Trophoblast cell (in vitro differentiated cells and primary cell): ENCODE results near the gene CLGN.

Source experiments
- DNase-seq, 2 donors: peaks; one replicate each; pipeline ENCODE4 v3.0.0-alpha.2; 2016
- H2AFZ ChIP-seq: 2 replicates; pipeline ENCODE4 v1.6.1; 2013; ENCODE audit warnings: low read length, moderate library complexity, mild to moderate bottlenecking; ENCODE audit not compliant: insufficient read depth, poor library complexity
- H2AK5ac ChIP-seq: 2 replicates; pipeline ENCODE4 v1.6.1; 2013; ENCODE audit warnings: mild to moderate bottlenecking, low read length
- H2BK120ac ChIP-seq: 2 replicates; pipeline ENCODE4 v1.6.1; 2013; ENCODE audit warnings: low read length, mild to moderate bottlenecking, moderate library complexity; ENCODE audit not compliant: insufficient read depth, poor library complexity
- H2BK12ac ChIP-seq: 2 replicates; pipeline ENCODE4 v1.6.1; 2013; ENCODE audit warnings: mild to moderate bottlenecking, low read length, moderate library complexity
- H2BK5ac ChIP-seq: 2 replicates; pipeline ENCODE4 v1.6.1; 2013; ENCODE audit warnings: low read length, low read depth, moderate library complexity, mild to moderate bottlenecking; ENCODE audit not compliant: poor library complexity
- H3K14ac ChIP-seq: 2 replicates; pipeline ENCODE4 v1.6.1; 2013; ENCODE audit warnings: mild to moderate bottlenecking, low read length
- H3K18ac ChIP-seq: 2 replicates; pipeline ENCODE4 v1.6.1; 2013; ENCODE audit warnings: mild to moderate bottlenecking, low read length
- H3K23ac ChIP-seq: 2 replicates; pipeline ENCODE4 v1.6.1; 2013; ENCODE audit warnings: low read length
- H3K27ac ChIP-seq: 2 replicates; pipeline ENCODE4 v1.5.1; 2013; ENCODE audit warnings: low read depth, mild to moderate bottlenecking, inconsistent platforms, low read length, moderate library complexity
- H3K27me3 ChIP-seq: 2 replicates; pipeline ENCODE4 v1.6.1; 2013; ENCODE audit warnings: inconsistent platforms, mild to moderate bottlenecking, low read length, moderate library complexity; ENCODE audit not compliant: insufficient read depth
- H3K36me3 ChIP-seq, 2 experiments: 1 replicate in 1 of 2; 2 replicates in 1 of 2; pipeline ENCODE4 v1.6.1; 2013; ENCODE audit warnings: low read length in 2 of 2, mild to moderate bottlenecking in 2 of 2, moderate library complexity in 1 of 2; ENCODE audit not compliant: insufficient read depth in 2 of 2, control insufficient read depth in 1 of 2
- H3K4ac ChIP-seq: 2 replicates; pipeline ENCODE4 v1.6.1; 2013; ENCODE audit warnings: low read depth, mild to moderate bottlenecking, low read length, moderate library complexity
- H3K4me1 ChIP-seq, 2 experiments: 1 replicate in 1 of 2; 2 replicates in 1 of 2; pipeline ENCODE4 v1.6.1; 2013; ENCODE audit warnings: low read length in 2 of 2, mild to moderate bottlenecking in 2 of 2, moderate library complexity in 1 of 2; ENCODE audit not compliant: insufficient read depth in 2 of 2, control insufficient read depth in 1 of 2
- H3K4me2 ChIP-seq: 2 replicates; pipeline ENCODE4 v1.6.1; 2013; ENCODE audit warnings: inconsistent platforms, mild to moderate bottlenecking, low read length, moderate library complexity
- H3K4me3 ChIP-seq: 2 replicates; pipeline ENCODE4 v1.5.1; 2013; ENCODE audit warnings: mild to moderate bottlenecking, low read depth, low read length, inconsistent platforms
- H3K79me1 ChIP-seq: one replicate; pipeline ENCODE4 v1.6.1; 2013; ENCODE audit warnings: low read length
- H3K79me2 ChIP-seq: 2 replicates; pipeline ENCODE4 v1.6.1; 2013; ENCODE audit warnings: low read length, mild to moderate bottlenecking; ENCODE audit not compliant: control insufficient read depth, insufficient read depth, poor library complexity
- H3K9ac ChIP-seq: 2 replicates; pipeline ENCODE4 v1.6.1; 2013; ENCODE audit warnings: mild to moderate bottlenecking, low read length
- H3K9me3 ChIP-seq: 2 replicates; pipeline ENCODE4 v1.6.1; 2013; ENCODE audit warnings: low read depth, mild to moderate bottlenecking, control low read depth, inconsistent platforms, low read length; ENCODE audit not compliant: insufficient read depth
- H4K12ac ChIP-seq: 2 replicates; pipeline ENCODE4 v1.6.1; 2013; ENCODE audit warnings: low read depth, mild to moderate bottlenecking, low read length, moderate library complexity
- H4K8ac ChIP-seq: 2 replicates; pipeline ENCODE4 v1.6.1; 2013; ENCODE audit warnings: low read depth, mild to moderate bottlenecking, low read length, moderate library complexity
- H4K91ac ChIP-seq: one replicate; pipeline ENCODE4 v1.6.1; 2013; ENCODE audit warnings: low read depth, mild to moderate bottlenecking, low read length, moderate library complexity
- WGBS: extraction: QIAGEN DNeasy Blood & Tissue Kit; methylation state at CpG from one replicate; pipeline ENCODE4 v1.1.7; 2013; ENCODE audit warnings: missing lambda C conversion rate; ENCODE audit not compliant: insufficient read length, insufficient coverage; ENCODE audit errors: extremely low coverage; 5-methylcytosine and 5-hydroxymethylcytosine counted together

Gene CLGN

DNA sequence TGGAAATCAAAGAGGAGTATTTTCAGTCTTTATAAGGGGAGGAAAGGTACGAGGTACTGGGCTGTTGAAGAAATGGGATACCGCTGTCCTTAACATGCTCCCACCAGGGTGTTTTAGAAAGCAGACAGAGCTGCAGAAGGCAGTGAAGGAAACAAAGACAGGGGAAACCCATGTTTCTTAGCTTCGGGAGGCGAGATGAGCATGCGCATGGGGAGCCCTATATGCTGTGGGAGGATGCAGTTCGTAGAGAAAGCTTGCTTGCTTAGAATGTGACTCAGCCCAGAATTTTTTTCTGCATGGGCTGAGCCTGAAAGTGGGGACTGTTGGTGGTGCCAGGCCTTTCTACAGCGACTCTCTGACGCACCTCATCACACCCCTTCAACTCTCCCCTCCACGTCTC is 82.8 kb downstream of the CLGN start:
- Histone ChIP-seq H3K4me1 (no peaks in the 10 kb centered on the region), H2AFZ (no peak overlapping the region), H3K23ac (no peak overlapping the region), H3K4me2 (no peak overlapping the region), H3K27ac (no peak overlapping the region), H4K12ac (no peak overlapping the region), H3K4me3 (no peak overlapping the region), H3K14ac (no peak overlapping the region), H2BK5ac (no peak overlapping the region), H3K79me2 (no peaks in the 10 kb centered on the region), H3K4ac (no peak overlapping the region), H3K79me1 (no peaks in the 10 kb centered on the region), H4K91ac (no peak overlapping the region), H2BK120ac (no peak overlapping the region), H2AK5ac (no peak overlapping the region), H3K36me3 (no peaks in the 10 kb centered on the region), H4K8ac (no peak overlapping the region), H3K18ac (no peak overlapping the region), H2BK12ac (no peak overlapping the region), H3K27me3 (no peaks in the 10 kb centered on the region), H3K9ac (no peak overlapping the region), H3K9me3 (peaks cover 3% of the 10 kb centered on the region)
- no CpG with 5 or more reads among the region's 9 CpGs for WGBS
- no peak for DNase-seq

DNA sequence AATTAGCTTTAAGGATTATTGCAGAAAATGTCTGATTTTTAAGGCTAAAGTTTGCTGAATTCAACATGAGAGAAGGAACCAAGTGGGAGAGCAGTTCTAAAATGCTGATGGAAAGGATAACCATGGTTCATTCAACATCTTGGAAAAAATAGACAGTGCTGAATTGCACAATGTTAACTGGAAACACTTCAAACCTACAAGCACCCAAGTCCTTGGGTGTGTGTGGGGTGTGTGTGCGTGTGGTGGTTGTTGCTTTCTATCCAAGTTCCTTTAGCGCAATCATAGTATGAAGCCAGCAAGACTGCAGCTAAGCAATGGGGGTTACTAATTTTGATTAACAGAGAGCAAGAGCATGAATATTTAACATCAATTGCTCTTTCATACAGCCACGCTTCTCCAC is 83.3 kb downstream of the CLGN start:
- H3K18ac ChIP-seq, result no peak overlapping the region
- H2BK12ac ChIP-seq, result no peak overlapping the region
- H2AK5ac ChIP-seq, result no peak overlapping the region
- no peak overlapping the region for H2BK120ac ChIP-seq
- H3K79me2 ChIP-seq, result no peaks in the 10 kb centered on the region
- no peak overlapping the region for H3K9ac ChIP-seq
- DNase-seq, result no peak
- H4K12ac ChIP-seq, result no peak overlapping the region
- H2BK5ac ChIP-seq, result no peak overlapping the region
- no peak overlapping the region for H2AFZ ChIP-seq
- H3K4ac ChIP-seq, result no peak overlapping the region
- no peaks in the 10 kb centered on the region for H3K27me3 ChIP-seq
- H3K79me1 ChIP-seq, result no peaks in the 10 kb centered on the region
- H3K27ac ChIP-seq, result no peak overlapping the region
- WGBS, result no CpG with 5 or more reads among the region's 3 CpGs
- H4K91ac ChIP-seq, result no peak overlapping the region
- H3K9me3 ChIP-seq, result peaks cover 3% of the 10 kb centered on the region
- H3K4me3 ChIP-seq, result no peak overlapping the region
- H3K4me2 ChIP-seq, result no peak overlapping the region
- H3K36me3 ChIP-seq, result no peaks in the 10 kb centered on the region
- H3K23ac ChIP-seq, result no peak overlapping the region
- H3K14ac ChIP-seq, result no peak overlapping the region
- H4K8ac ChIP-seq, result no peak overlapping the region
- no peaks in the 10 kb centered on the region for H3K4me1 ChIP-seq

DNA sequence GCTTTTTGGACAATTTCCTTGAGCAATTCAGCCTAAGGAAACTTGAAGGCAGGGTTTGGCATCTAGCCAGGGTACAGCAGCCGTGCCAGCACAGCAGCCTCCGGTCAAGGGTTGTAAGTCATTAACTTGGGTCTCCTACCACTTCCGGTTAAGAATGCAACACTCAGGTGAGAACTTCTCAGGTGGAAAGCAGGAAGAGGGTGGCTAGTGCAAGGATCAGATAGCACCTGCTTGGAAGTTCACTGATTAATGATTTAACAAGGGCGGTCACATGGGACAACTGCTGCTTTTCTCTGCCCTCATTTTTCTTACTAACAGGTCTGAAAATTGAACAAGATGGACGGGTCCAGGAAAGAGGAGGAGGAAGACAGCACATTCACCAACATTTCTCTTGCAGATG is 84.1 kb downstream of the CLGN start:
- Histone ChIP-seq H3K4me2 (no peak overlapping the region), H2AK5ac (no peak overlapping the region), H4K8ac (no peak overlapping the region), H3K18ac (no peak overlapping the region), H3K79me2 (no peaks in the 10 kb centered on the region), H2BK12ac (no peak overlapping the region), H3K23ac (no peak overlapping the region), H3K36me3 (no peaks in the 10 kb centered on the region), H3K4ac (no peak overlapping the region), H3K14ac (no peak overlapping the region), H4K91ac (no peak overlapping the region), H4K12ac (no peak overlapping the region), H3K27me3 (no peaks in the 10 kb centered on the region), H3K9ac (no peak overlapping the region), H3K79me1 (no peaks in the 10 kb centered on the region), H3K27ac (no peak overlapping the region), H2AFZ (no peak overlapping the region), H3K4me3 (no peak overlapping the region), H3K9me3 (peaks cover 3% of the 10 kb centered on the region), H2BK5ac (no peak overlapping the region), H2BK120ac (no peak overlapping the region), H3K4me1 (no peaks in the 10 kb centered on the region)
- no CpG with 5 or more reads among the region's 5 CpGs for WGBS
- no peak for DNase-seq

DNA sequence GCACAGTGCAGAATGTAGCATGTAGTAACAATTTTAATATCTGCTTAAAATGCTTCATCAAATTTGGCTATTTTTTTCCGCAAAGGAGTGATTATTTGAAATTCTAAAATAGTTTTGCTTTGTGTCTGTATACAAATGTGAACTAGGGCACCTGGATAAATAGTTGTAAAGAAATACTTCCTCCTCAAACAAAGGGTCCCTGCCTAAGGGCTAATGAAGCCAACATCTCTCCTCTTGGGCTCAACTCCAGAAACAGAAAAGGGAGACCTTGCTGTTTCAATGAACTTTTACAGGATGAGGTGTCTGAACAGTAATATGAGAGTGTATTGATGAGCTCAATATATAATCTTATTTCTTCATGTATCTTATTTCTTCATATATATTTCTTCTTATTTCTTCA is 84.8 kb downstream of the CLGN start:
- H3K4me1 ChIP-seq, result no peaks in the 10 kb centered on the region
- H3K9me3 ChIP-seq, result peaks cover 3% of the 10 kb centered on the region
- no peak overlapping the region for H2AK5ac ChIP-seq
- H3K79me2 ChIP-seq, result no peaks in the 10 kb centered on the region
- H3K9ac ChIP-seq, result no peak overlapping the region
- no peak overlapping the region for H2AFZ ChIP-seq
- H3K27ac ChIP-seq, result no peak overlapping the region
- no peak overlapping the region for H4K91ac ChIP-seq
- H3K4ac ChIP-seq, result no peak overlapping the region
- no peak overlapping the region for H2BK5ac ChIP-seq
- H4K12ac ChIP-seq, result no peak overlapping the region
- no peak overlapping the region for H3K14ac ChIP-seq
- H3K36me3 ChIP-seq, result no peaks in the 10 kb centered on the region
- no peaks in the 10 kb centered on the region for H3K27me3 ChIP-seq
- WGBS, result no CpG with 5 or more reads among the region's 1 CpG
- no peaks in the 10 kb centered on the region for H3K79me1 ChIP-seq
- H4K8ac ChIP-seq, result no peak overlapping the region
- no peak for DNase-seq
- no peak overlapping the region for H3K23ac ChIP-seq
- no peak overlapping the region for H3K4me3 ChIP-seq
- no peak overlapping the region for H3K4me2 ChIP-seq
- H2BK12ac ChIP-seq, result no peak overlapping the region
- no peak overlapping the region for H3K18ac ChIP-seq
- no peak overlapping the region for H2BK120ac ChIP-seq
